Measurements from ENCODE around the gene MPP7. TPM values are rescaled to one million over a fixed set of nuclear protein-coding genes. Genes with fewer than 3 reads are reported as not detected.

Gene MPP7
- total and polyA plus RNA-seq, 4 donors = 11.0 to 95.3 (median 27.5) TPM

GRCh38 chr10:28315140-28315539, 12.3 kb upstream of the MPP7 start:
- Histone ChIP-seq H3K9me3 (ENCODE audit: control insufficient read depth, low read length) (peaks cover 3% of the 10 kb centered on the region), H3K4me3 (ENCODE audit: low read length in 2 of 2) (no peak overlapping the region), H3K36me3 (ENCODE audit: control insufficient read depth in 1 of 2, insufficient read depth in 2 of 2, low read length in 1 of 2) (no peaks in the 10 kb centered on the region), H3K27me3 (ENCODE audit: control insufficient read depth in 1 of 2, insufficient read depth in 2 of 2, low read length in 1 of 2) (no peaks in the 10 kb centered on the region), H3K27ac (ENCODE audit: low read depth in 1 of 2, low read length in 2 of 2) (no peak overlapping the region), H3K4me1 (ENCODE audit: control insufficient read depth in 1 of 2, insufficient read depth in 2 of 2, low read length in 2 of 2) (no peaks in the 10 kb centered on the region)
- intact Hi-C loops (cut with DNase I) = no loop called here
- ATAC-seq (ENCODE audit: low FRiP score) = no peak
- DNase-seq = no peak
- WGBS, 2 donors = 78 to 84% methylated on average over 4 of the region's 4 CpGs

- DNase-seq (no peak), ATAC-seq (ENCODE audit: low FRiP score) (no peak)
- Histone ChIP-seq H3K9me3 (ENCODE audit: control insufficient read depth, low read length) (peaks cover 3% of the 10 kb centered on the region), H3K4me3 (ENCODE audit: low read length in 2 of 2) (no peak overlapping the region), H3K36me3 (ENCODE audit: control insufficient read depth in 1 of 2, insufficient read depth in 2 of 2, low read length in 1 of 2) (no peaks in the 10 kb centered on the region), H3K27ac (ENCODE audit: low read depth in 1 of 2, low read length in 2 of 2) (no peak overlapping the region), H3K4me1 (ENCODE audit: control insufficient read depth in 1 of 2, insufficient read depth in 2 of 2, low read length in 2 of 2) (no peaks in the 10 kb centered on the region), H3K27me3 (ENCODE audit: control insufficient read depth in 1 of 2, insufficient read depth in 2 of 2, low read length in 1 of 2) (no peaks in the 10 kb centered on the region)
- WGBS, 2 donors = 83 to 89% methylated on average over 5 of the region's 5 CpGs
- intact Hi-C loops (cut with DNase I) = no loop called here
These were observed 11.3 kb upstream of the MPP7 start for GRCh38 chr10:28314211-28314610.

- Histone ChIP-seq H3K36me3 (ENCODE audit: control insufficient read depth in 1 of 2, insufficient read depth in 2 of 2, low read length in 1 of 2) (no peaks in the 10 kb centered on the region), H3K4me1 (ENCODE audit: control insufficient read depth in 1 of 2, insufficient read depth in 2 of 2, low read length in 2 of 2) (no peaks in the 10 kb centered on the region), H3K27ac (ENCODE audit: low read depth in 1 of 2, low read length in 2 of 2) (no peak overlapping the region), H3K4me3 (ENCODE audit: low read length in 2 of 2) (no peak overlapping the region), H3K9me3 (ENCODE audit: control insufficient read depth, low read length) (peaks cover 3% of the 10 kb centered on the region), H3K27me3 (ENCODE audit: control insufficient read depth in 1 of 2, insufficient read depth in 2 of 2, low read length in 1 of 2) (no peaks in the 10 kb centered on the region)
- intact Hi-C loops (cut with DNase I) = no loop called here
- WGBS, 2 donors = 83 to 86% methylated on average over 6 of the region's 6 CpGs
- ATAC-seq (ENCODE audit: low FRiP score) (no peak), DNase-seq (no peak)
These were observed 9.7 kb upstream of the MPP7 start for GRCh38 chr10:28312572-28312971.

- Histone ChIP-seq H3K4me1 (ENCODE audit: control insufficient read depth in 1 of 2, insufficient read depth in 2 of 2, low read length in 2 of 2) (no peaks in the 10 kb centered on the region), H3K36me3 (ENCODE audit: control insufficient read depth in 1 of 2, insufficient read depth in 2 of 2, low read length in 1 of 2) (no peaks in the 10 kb centered on the region), H3K4me3 (ENCODE audit: low read length in 2 of 2) (no peak overlapping the region), H3K27me3 (ENCODE audit: control insufficient read depth in 1 of 2, insufficient read depth in 2 of 2, low read length in 1 of 2) (no peaks in the 10 kb centered on the region), H3K9me3 (ENCODE audit: control insufficient read depth, low read length) (peaks cover 3% of the 10 kb centered on the region), H3K27ac (ENCODE audit: low read depth in 1 of 2, low read length in 2 of 2) (no peak overlapping the region)
- WGBS, 2 donors = 67 to 69% methylated on average over 3 of the region's 3 CpGs
- intact Hi-C loops (cut with DNase I) = no loop called here
- DNase-seq (no peak), ATAC-seq (ENCODE audit: low FRiP score) (no peak)
These were observed 8.2 kb upstream of the MPP7 start for GRCh38 chr10:28311104-28311503.

DNA sequence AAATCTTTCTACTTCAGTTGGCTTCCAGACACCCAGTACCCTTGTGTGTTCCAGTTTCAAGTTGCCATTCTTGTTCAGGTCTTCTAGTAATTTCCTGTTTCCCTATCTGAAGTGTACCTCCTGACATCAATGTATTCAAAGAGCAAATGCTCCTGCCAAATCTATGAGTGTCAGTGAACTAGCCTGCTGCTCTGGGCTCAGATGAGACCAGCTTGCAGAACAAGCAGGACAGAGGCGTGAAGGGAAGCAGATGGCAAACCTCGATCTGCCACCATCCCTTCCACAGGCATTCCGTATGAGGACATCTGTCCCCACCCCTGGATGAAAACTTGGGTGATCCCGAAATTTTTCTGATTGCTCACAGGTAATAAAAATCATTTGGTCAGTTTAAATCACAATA, 4.4 kb upstream of the MPP7 start:
- Histone ChIP-seq H3K27me3 (ENCODE audit: control insufficient read depth in 1 of 2, insufficient read depth in 2 of 2, low read length in 1 of 2) (no peaks in the 10 kb centered on the region), H3K9me3 (ENCODE audit: control insufficient read depth, low read length) (peaks cover 3% of the 10 kb centered on the region), H3K4me3 (ENCODE audit: low read length in 2 of 2) (no peak overlapping the region), H3K27ac (ENCODE audit: low read depth in 1 of 2, low read length in 2 of 2) (no peak overlapping the region), H3K4me1 (ENCODE audit: control insufficient read depth in 1 of 2, insufficient read depth in 2 of 2, low read length in 2 of 2) (peaks cover 0 to 3% of the 10 kb centered on the region in 2 donors), H3K36me3 (ENCODE audit: control insufficient read depth in 1 of 2, insufficient read depth in 2 of 2, low read length in 1 of 2) (no peaks in the 10 kb centered on the region)
- ATAC-seq (ENCODE audit: low FRiP score) (no peak), DNase-seq (no peak)
- intact Hi-C loops (cut with DNase I) = no loop called here
- whole genome bisulfite sequencing, 2 donors = 91 to 93% methylated on average over 4 of the region's 4 CpGs

GRCh38 chr10:28305553-28305952, 2.7 kb upstream of the MPP7 start:
- no peaks in the 10 kb centered on the region for H3K9me3 ChIP-seq (ENCODE audit: control insufficient read depth, low read length)
- WGBS, 2 donors = 97% methylated on average over 2 of the region's 2 CpGs
- H3K4me3 ChIP-seq (ENCODE audit: low read length in 2 of 2) = no peak overlapping the region
- DNase-seq (no peak), ATAC-seq (ENCODE audit: low FRiP score) (no peak)
- no peaks in the 10 kb centered on the region for H3K27me3 ChIP-seq (ENCODE audit: control insufficient read depth in 1 of 2, insufficient read depth in 2 of 2, low read length in 1 of 2)
- peaks cover 0 to 3% of the 10 kb centered on the region in 2 donors for H3K4me1 ChIP-seq (ENCODE audit: control insufficient read depth in 1 of 2, insufficient read depth in 2 of 2, low read length in 2 of 2)
- H3K36me3 ChIP-seq (ENCODE audit: control insufficient read depth in 1 of 2, insufficient read depth in 2 of 2, low read length in 1 of 2) = no peaks in the 10 kb centered on the region
- intact Hi-C loops (cut with DNase I) = no loop called here
- no peak overlapping the region for H3K27ac ChIP-seq (ENCODE audit: low read depth in 1 of 2, low read length in 2 of 2)

DNA sequence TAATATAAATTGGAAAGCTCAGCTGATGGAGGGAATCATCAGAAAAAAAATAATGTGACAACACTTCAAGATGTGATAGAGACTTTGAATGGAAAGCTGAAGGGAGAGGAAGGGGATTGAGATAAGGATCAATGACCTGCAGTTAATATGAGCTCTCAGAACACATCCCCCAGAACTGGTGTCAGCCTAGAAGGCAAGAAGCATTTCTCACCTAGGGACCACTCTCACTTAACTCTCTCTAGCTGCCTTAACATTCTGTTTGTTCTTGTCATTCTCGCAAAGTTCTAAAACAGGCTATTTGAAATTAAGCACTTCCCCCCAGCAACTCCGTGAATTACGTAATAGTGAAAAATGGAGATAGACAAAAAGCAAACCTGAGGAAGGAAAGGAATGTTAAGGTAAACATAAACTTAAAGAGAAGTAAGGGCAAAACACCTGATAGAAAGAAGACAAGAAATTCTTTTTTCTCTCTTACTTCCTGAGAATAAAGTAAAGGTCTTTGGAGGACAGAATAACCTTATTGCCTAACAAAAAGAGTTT, 1.2 kb upstream of the MPP7 start:
- Histone ChIP-seq H3K9me3 (ENCODE audit: control insufficient read depth, low read length) (no peaks in the 10 kb centered on the region), H3K27me3 (ENCODE audit: control insufficient read depth in 1 of 2, insufficient read depth in 2 of 2, low read length in 1 of 2) (no peaks in the 10 kb centered on the region), H3K27ac (ENCODE audit: low read depth in 1 of 2, low read length in 2 of 2) (peak overlapping the region in 1 of 2 donors; percentile 53), H3K4me1 (ENCODE audit: control insufficient read depth in 1 of 2, insufficient read depth in 2 of 2, low read length in 2 of 2) (peaks cover 0 to 3% of the 10 kb centered on the region in 2 donors), H3K4me3 (ENCODE audit: low read length in 2 of 2) (no peak overlapping the region), H3K36me3 (ENCODE audit: control insufficient read depth in 1 of 2, insufficient read depth in 2 of 2, low read length in 1 of 2) (no peaks in the 10 kb centered on the region)
- ATAC-seq (ENCODE audit: low FRiP score) (no peak), DNase-seq (no peak)
- intact Hi-C loops (cut with DNase I) = loop anchor here in 1 of 2 donors (5.0 kb wide), 2 partner anchors 52 to 78 kb away; no protein-coding TSS in a partner anchor
- WGBS, 2 donors = 11 to 13% methylated on average over 3 of the region's 3 CpGs

GRCh38 chr10:28302012-28302637, 739 bp downstream of the MPP7 start:
- intact Hi-C loops (cut with DNase I) = loop anchor here (2.0 to 5.0 kb wide), 5 partner anchors 25 to 81 kb away; no protein-coding TSS in a partner anchor
- H3K4me1 ChIP-seq (ENCODE audit: control insufficient read depth in 1 of 2, insufficient read depth in 2 of 2, low read length in 2 of 2) = peaks cover 0 to 3% of the 10 kb centered on the region in 2 donors
- H3K36me3 ChIP-seq (ENCODE audit: control insufficient read depth in 1 of 2, insufficient read depth in 2 of 2, low read length in 1 of 2) = no peaks in the 10 kb centered on the region
- H3K27ac ChIP-seq (ENCODE audit: low read depth in 1 of 2, low read length in 2 of 2) = peak overlapping the region; percentile 79 to 91
- no peaks in the 10 kb centered on the region for H3K9me3 ChIP-seq (ENCODE audit: control insufficient read depth, low read length)
- H3K4me3 ChIP-seq (ENCODE audit: low read length in 2 of 2) = peak overlapping the region; percentile 79 to 89
- WGBS, 2 donors = 2 to 3% methylated on average over 25 of the region's 25 CpGs
- ATAC-seq (ENCODE audit: low FRiP score) (no peak), DNase-seq (no peak)
- no peaks in the 10 kb centered on the region for H3K27me3 ChIP-seq (ENCODE audit: control insufficient read depth in 1 of 2, insufficient read depth in 2 of 2, low read length in 1 of 2)

- peaks cover 0 to 8% of the 10 kb centered on the region in 2 donors for H3K4me1 ChIP-seq (ENCODE audit: control insufficient read depth in 1 of 2, insufficient read depth in 2 of 2, low read length in 2 of 2)
- WGBS, 2 donors = 91 to 93% methylated on average over 2 of the region's 2 CpGs
- intact Hi-C loops (cut with DNase I) = loop anchor here in 1 of 2 donors (1.0 to 5.0 kb wide), 3 partner anchors 20 to 82 kb away; no protein-coding TSS in a partner anchor
These were observed 2.8 kb downstream of the MPP7 start for GRCh38 chr10:28300027-28300426.

More at GRCh38 chr10:28300027-28300426, 2.8 kb downstream of the MPP7 start:
- H3K27me3 ChIP-seq (ENCODE audit: control insufficient read depth in 1 of 2, insufficient read depth in 2 of 2, low read length in 1 of 2) = no peaks in the 10 kb centered on the region
- H3K4me3 ChIP-seq (ENCODE audit: low read length in 2 of 2) = no peak overlapping the region
- H3K27ac ChIP-seq (ENCODE audit: low read depth in 1 of 2, low read length in 2 of 2) = no peak overlapping the region
- ATAC-seq (ENCODE audit: low FRiP score) (no peak), DNase-seq (no peak)
- H3K9me3 ChIP-seq (ENCODE audit: control insufficient read depth, low read length) = no peaks in the 10 kb centered on the region
- H3K36me3 ChIP-seq (ENCODE audit: control insufficient read depth in 1 of 2, insufficient read depth in 2 of 2, low read length in 1 of 2) = no peaks in the 10 kb centered on the region
